Measurements from ENCODE around the gene TMEM119.
A peak's percentile ranks its signal among the peaks of the same experiment; 100 is the strongest.

Gene TMEM119

GRCh38 chr12:108638997-108639822 lies 41.3 kb upstream of the TMEM119 start:
- Histone ChIP-seq H2BK15ac (replicated peaks; ENCODE audit: low read depth) (no peak overlapping the region), H3K56ac (ENCODE audit: low read length) (no peak overlapping the region), H3K23ac (ENCODE audit: low read length) (no peak overlapping the region), H3K4me1 (ENCODE audit: control insufficient read depth, low read depth, low read length) (peaks cover 6% of the 10 kb centered on the region), H3K4me3 (ENCODE audit: low read length) (no peak overlapping the region), H3K79me1 (ENCODE audit: low read length) (no peaks in the 10 kb centered on the region), H2AK5ac (ENCODE audit: low read length) (no peak overlapping the region), H2BK5ac (ENCODE audit: low read length) (no peak overlapping the region), H3K79me2 (ENCODE audit: control insufficient read depth, insufficient read depth, low read length) (no peaks in the 10 kb centered on the region), H3K18ac (ENCODE audit: low read length) (no peak overlapping the region), H4K8ac (ENCODE audit: low read depth, low read length) (no peak overlapping the region), H3K27ac (ENCODE audit: low read depth, low read length) (peak overlapping the region; percentile 48), H4K5ac (ENCODE audit: low read length) (no peak overlapping the region), H2BK120ac (ENCODE audit: low read depth, low read length) (no peak overlapping the region), H3K4me2 (ENCODE audit: low read length) (no peak overlapping the region), H3K36me3 (ENCODE audit: control insufficient read depth, insufficient read depth, low read length) (no peaks in the 10 kb centered on the region), H3K4ac (ENCODE audit: low read depth, low read length) (no peak overlapping the region), H3K9ac (ENCODE audit: low read length) (no peak overlapping the region), H3K27me3 (ENCODE audit: insufficient read depth, low read length, poor library complexity) (no peaks in the 10 kb centered on the region)
- no CpG with 5 or more reads among the region's 11 CpGs for WGBS (ENCODE audit: extremely low coverage, insufficient coverage, low lambda C conversion rate)
- DNase-seq: no peak

- Histone ChIP-seq H2BK15ac (replicated peaks; ENCODE audit: low read depth) (no peak overlapping the region), H3K18ac (ENCODE audit: low read length) (peak overlapping the region; percentile 47), H3K23ac (ENCODE audit: low read length) (no peak overlapping the region), H3K79me2 (ENCODE audit: control insufficient read depth, insufficient read depth, low read length) (no peaks in the 10 kb centered on the region), H4K5ac (ENCODE audit: low read length) (no peak overlapping the region), H3K4me2 (ENCODE audit: low read length) (no peak overlapping the region), H3K9ac (ENCODE audit: low read length) (peak overlapping the region; percentile 49), H2BK5ac (ENCODE audit: low read length) (no peak overlapping the region), H3K4me3 (ENCODE audit: low read length) (no peak overlapping the region), H2BK120ac (ENCODE audit: low read depth, low read length) (no peak overlapping the region), H3K36me3 (ENCODE audit: control insufficient read depth, insufficient read depth, low read length) (no peaks in the 10 kb centered on the region), H3K56ac (ENCODE audit: low read length) (peak overlapping the region; percentile 62), H2AK5ac (ENCODE audit: low read length) (no peak overlapping the region), H3K4me1 (ENCODE audit: control insufficient read depth, low read depth, low read length) (peaks cover 6% of the 10 kb centered on the region), H3K27ac (ENCODE audit: low read depth, low read length) (peak overlapping the region; percentile 48), H3K4ac (ENCODE audit: low read depth, low read length) (no peak overlapping the region), H3K27me3 (ENCODE audit: insufficient read depth, low read length, poor library complexity) (no peaks in the 10 kb centered on the region), H3K79me1 (ENCODE audit: low read length) (no peaks in the 10 kb centered on the region), H4K8ac (ENCODE audit: low read depth, low read length) (no peak overlapping the region)
- no peak for DNase-seq
- WGBS (ENCODE audit: extremely low coverage, insufficient coverage, low lambda C conversion rate): no CpG with 5 or more reads among the region's 18 CpGs
Measured at GRCh38 chr12:108638141-108638827, 40.4 kb upstream of the TMEM119 start.

GRCh38 chr12:108637222-108637971 lies 39.5 kb upstream of the TMEM119 start:
- Histone ChIP-seq H3K4me2 (ENCODE audit: low read length) (no peak overlapping the region), H3K27me3 (ENCODE audit: insufficient read depth, low read length, poor library complexity) (no peaks in the 10 kb centered on the region), H2BK120ac (ENCODE audit: low read depth, low read length) (no peak overlapping the region), H3K79me1 (ENCODE audit: low read length) (no peaks in the 10 kb centered on the region), H3K36me3 (ENCODE audit: control insufficient read depth, insufficient read depth, low read length) (no peaks in the 10 kb centered on the region), H4K8ac (ENCODE audit: low read depth, low read length) (no peak overlapping the region), H3K23ac (ENCODE audit: low read length) (no peak overlapping the region), H4K5ac (ENCODE audit: low read length) (no peak overlapping the region), H2BK15ac (replicated peaks; ENCODE audit: low read depth) (no peak overlapping the region), H3K27ac (ENCODE audit: low read depth, low read length) (no peak overlapping the region), H2BK5ac (ENCODE audit: low read length) (no peak overlapping the region), H3K18ac (ENCODE audit: low read length) (no peak overlapping the region), H3K4me1 (ENCODE audit: control insufficient read depth, low read depth, low read length) (peaks cover 6% of the 10 kb centered on the region), H3K4ac (ENCODE audit: low read depth, low read length) (no peak overlapping the region), H3K56ac (ENCODE audit: low read length) (peak overlapping the region; percentile 20), H3K9ac (ENCODE audit: low read length) (no peak overlapping the region), H3K79me2 (ENCODE audit: control insufficient read depth, insufficient read depth, low read length) (no peaks in the 10 kb centered on the region), H2AK5ac (ENCODE audit: low read length) (no peak overlapping the region), H3K4me3 (ENCODE audit: low read length) (no peak overlapping the region)
- no CpG with 5 or more reads among the region's 7 CpGs for WGBS (ENCODE audit: extremely low coverage, insufficient coverage, low lambda C conversion rate)
- DNase-seq: no peak

- Histone ChIP-seq H3K27ac (ENCODE audit: low read depth, low read length) (no peak overlapping the region), H3K4me2 (ENCODE audit: low read length) (no peak overlapping the region), H3K18ac (ENCODE audit: low read length) (no peak overlapping the region), H3K79me2 (ENCODE audit: control insufficient read depth, insufficient read depth, low read length) (no peaks in the 10 kb centered on the region), H2AK5ac (ENCODE audit: low read length) (no peak overlapping the region), H3K27me3 (ENCODE audit: insufficient read depth, low read length, poor library complexity) (no peaks in the 10 kb centered on the region), H3K4me1 (ENCODE audit: control insufficient read depth, low read depth, low read length) (peaks cover 6% of the 10 kb centered on the region), H2BK120ac (ENCODE audit: low read depth, low read length) (no peak overlapping the region), H3K4ac (ENCODE audit: low read depth, low read length) (no peak overlapping the region), H3K36me3 (ENCODE audit: control insufficient read depth, insufficient read depth, low read length) (no peaks in the 10 kb centered on the region), H3K9ac (ENCODE audit: low read length) (no peak overlapping the region), H3K79me1 (ENCODE audit: low read length) (no peaks in the 10 kb centered on the region), H2BK15ac (replicated peaks; ENCODE audit: low read depth) (no peak overlapping the region), H4K8ac (ENCODE audit: low read depth, low read length) (no peak overlapping the region), H3K56ac (ENCODE audit: low read length) (no peak overlapping the region), H2BK5ac (ENCODE audit: low read length) (no peak overlapping the region), H3K23ac (ENCODE audit: low read length) (no peak overlapping the region), H3K4me3 (ENCODE audit: low read length) (no peak overlapping the region), H4K5ac (ENCODE audit: low read length) (no peak overlapping the region)
- DNase-seq: no peak
- no CpG with 5 or more reads among the region's 6 CpGs for WGBS (ENCODE audit: extremely low coverage, insufficient coverage, low lambda C conversion rate)
Measured at GRCh38 chr12:108635997-108636808, 38.3 kb upstream of the TMEM119 start.

GRCh38 chr12:108635201-108635996 lies 37.5 kb upstream of the TMEM119 start:
- H3K27me3 ChIP-seq (ENCODE audit: insufficient read depth, low read length, poor library complexity): no peaks in the 10 kb centered on the region
- H3K4me1 ChIP-seq (ENCODE audit: control insufficient read depth, low read depth, low read length): peaks cover 6% of the 10 kb centered on the region
- no peak overlapping the region for H3K23ac ChIP-seq (ENCODE audit: low read length)
- no peak overlapping the region for H4K8ac ChIP-seq (ENCODE audit: low read depth, low read length)
- H2BK5ac ChIP-seq (ENCODE audit: low read length): no peak overlapping the region
- no peaks in the 10 kb centered on the region for H3K36me3 ChIP-seq (ENCODE audit: control insufficient read depth, insufficient read depth, low read length)
- H3K56ac ChIP-seq (ENCODE audit: low read length): no peak overlapping the region
- WGBS (ENCODE audit: extremely low coverage, insufficient coverage, low lambda C conversion rate): no CpG with 5 or more reads among the region's 15 CpGs
- no peak overlapping the region for H2AK5ac ChIP-seq (ENCODE audit: low read length)
- no peak overlapping the region for H3K27ac ChIP-seq (ENCODE audit: low read depth, low read length)
- no peak overlapping the region for H2BK120ac ChIP-seq (ENCODE audit: low read depth, low read length)
- H4K5ac ChIP-seq (ENCODE audit: low read length): no peak overlapping the region
- H3K4me2 ChIP-seq (ENCODE audit: low read length): no peak overlapping the region
- no peak overlapping the region for H3K9ac ChIP-seq (ENCODE audit: low read length)
- H3K4ac ChIP-seq (ENCODE audit: low read depth, low read length): no peak overlapping the region
- peak; percentile 26 for DNase-seq
- H3K18ac ChIP-seq (ENCODE audit: low read length): no peak overlapping the region
- H3K79me2 ChIP-seq (ENCODE audit: control insufficient read depth, insufficient read depth, low read length): no peaks in the 10 kb centered on the region
- H3K79me1 ChIP-seq (ENCODE audit: low read length): no peaks in the 10 kb centered on the region
- no peak overlapping the region for H3K4me3 ChIP-seq (ENCODE audit: low read length)
- H2BK15ac ChIP-seq (replicated peaks; ENCODE audit: low read depth): no peak overlapping the region

All from mesendoderm (in vitro differentiated cells).